ENCODE results near the gene PIK3R5.

DNA sequence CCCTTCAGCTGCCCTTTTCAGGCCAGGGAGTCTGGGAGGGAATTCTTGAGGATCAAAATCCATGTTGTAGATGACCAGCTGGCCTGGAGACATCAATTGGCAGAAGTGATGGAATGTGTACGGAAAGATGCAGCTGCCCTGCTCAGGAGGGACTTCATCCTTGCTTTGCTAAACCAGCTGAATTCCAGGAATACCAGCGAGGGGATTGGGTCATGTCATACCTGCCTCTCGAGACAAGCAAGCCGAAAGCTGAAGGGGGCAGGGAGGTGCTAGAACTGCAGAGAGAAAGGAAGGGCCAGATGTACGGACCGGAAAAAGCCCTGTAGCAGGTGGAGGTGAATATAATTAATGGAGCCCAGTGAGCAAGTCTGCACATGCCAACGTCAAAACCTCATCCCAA lies 30.2 kb upstream of the PIK3R5 start:
- TF ChIP-seq, protein P1, sequence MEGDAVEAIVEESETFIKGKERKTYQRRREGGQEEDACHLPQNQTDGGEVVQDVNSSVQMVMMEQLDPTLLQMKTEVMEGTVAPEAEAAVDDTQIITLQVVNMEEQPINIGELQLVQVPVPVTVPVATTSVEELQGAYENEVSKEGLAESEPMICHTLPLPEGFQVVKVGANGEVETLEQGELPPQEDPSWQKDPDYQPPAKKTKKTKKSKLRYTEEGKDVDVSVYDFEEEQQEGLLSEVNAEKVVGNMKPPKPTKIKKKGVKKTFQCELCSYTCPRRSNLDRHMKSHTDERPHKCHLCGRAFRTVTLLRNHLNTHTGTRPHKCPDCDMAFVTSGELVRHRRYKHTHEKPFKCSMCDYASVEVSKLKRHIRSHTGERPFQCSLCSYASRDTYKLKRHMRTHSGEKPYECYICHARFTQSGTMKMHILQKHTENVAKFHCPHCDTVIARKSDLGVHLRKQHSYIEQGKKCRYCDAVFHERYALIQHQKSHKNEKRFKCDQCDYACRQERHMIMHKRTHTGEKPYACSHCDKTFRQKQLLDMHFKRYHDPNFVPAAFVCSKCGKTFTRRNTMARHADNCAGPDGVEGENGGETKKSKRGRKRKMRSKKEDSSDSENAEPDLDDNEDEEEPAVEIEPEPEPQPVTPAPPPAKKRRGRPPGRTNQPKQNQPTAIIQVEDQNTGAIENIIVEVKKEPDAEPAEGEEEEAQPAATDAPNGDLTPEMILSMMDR (IDR thresholded peaks at IDR 0.05): no peak
- TF ChIP-seq POLR2A (IDR thresholded peaks at IDR 0.05): no peak
